NCI-H1092 treated with DMSO at 0.1 percent for 48 hours (cell line): ENCODE data around the gene FSD1.

Source experiments
- DNase-seq: peaks from one replicate; lab custom pipeline; 2025; lab: John Stamatoyannopoulos, UW

Gene FSD1

DNA sequence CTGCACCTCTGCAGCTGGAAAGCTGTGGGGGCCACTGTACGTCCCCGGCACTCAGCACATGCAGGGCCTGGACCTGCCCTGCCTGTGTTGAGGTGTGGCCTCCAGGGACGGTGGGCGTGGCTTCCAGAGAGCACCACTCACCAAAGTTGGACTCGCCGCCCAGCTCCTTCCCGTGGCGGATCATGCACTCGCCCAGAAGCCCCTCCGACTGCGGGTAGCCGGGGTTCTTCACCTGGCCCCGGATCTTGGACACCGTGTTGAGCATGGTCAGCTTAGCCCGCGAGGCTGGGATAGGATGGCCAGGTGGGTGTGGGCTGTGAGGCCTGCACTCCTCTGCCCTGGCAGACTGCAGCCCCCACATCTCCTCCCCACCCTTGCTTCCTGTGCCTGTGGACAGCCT, 60.9 kb downstream of the FSD1 start:
- DNase-seq: no peak

DNA sequence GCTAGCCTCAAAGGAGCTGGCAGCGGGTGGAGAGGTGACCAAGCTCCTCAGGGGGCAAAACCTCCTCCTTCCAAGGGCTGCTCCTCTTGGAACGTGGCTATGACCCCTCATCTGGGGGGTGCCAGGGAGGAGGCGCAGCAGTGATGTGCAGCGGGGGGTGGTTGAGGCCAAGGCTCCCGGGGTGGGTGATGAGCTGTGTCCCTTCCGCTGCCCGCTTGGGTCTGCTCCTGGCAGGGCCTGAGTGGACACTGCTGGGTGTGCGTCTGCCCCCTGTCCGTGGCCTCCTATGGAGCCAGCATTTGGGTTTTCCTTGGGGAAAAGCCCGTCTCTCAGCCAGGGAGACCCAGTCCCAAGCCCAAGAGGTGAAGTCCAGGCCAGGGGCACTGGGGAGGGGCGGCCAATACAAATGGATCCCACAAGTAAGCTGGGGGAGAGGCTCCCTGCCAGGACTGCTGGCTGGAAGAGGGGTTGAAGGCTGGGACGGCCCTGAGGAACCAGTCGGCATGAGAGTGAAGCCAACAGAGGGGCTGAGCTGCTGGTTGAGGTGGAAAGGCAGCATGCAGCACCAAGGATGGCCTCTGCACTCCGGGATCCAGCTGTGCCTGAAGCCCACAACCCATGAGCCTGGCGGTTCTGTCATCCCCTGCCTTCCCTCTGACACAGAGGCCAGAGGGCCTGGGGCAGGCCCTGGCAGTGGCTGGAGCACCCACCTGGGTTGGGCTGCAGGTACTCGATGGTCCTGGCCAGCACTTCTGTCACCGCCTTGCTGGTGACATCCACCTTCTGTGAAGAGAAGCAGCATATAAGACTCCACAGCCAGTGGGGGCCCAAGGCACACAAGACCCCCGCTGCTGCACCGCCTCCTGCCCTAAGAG, 61.6 kb downstream of the FSD1 start:
- DNase-seq: no peak

DNA sequence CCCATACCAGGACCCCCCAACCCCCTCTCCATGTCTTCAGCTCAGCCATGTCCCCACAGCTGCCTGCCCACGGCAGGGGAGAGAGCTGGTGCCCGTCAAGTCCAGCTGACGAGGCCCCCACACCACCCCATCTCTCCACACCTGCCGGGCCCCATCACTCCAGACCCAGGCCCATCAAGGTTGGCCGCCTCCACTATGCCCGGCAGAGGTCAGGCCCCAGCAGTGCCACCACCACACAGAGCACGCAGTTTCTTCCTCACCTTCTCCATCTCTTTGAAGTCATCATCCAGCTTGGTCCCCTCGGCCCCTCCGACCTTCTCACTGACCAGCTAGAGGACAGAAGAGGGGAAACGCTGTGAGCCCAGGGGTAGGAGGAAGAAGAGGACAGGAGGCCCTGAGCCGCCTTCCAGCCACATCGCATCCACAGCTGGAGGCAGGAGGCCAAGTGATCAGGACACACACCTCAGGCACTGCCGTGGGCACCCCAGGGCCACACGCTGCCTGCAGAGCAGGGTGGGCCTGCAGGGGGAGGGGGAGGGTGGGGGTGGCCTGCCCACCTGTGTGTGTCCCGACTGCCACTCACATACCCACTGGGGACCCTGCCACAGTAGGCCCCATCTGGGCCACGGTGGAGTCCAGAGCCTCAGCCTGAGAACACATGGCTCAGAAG, 62.4 kb downstream of the FSD1 start:
- DNase-seq: no peak

DNA sequence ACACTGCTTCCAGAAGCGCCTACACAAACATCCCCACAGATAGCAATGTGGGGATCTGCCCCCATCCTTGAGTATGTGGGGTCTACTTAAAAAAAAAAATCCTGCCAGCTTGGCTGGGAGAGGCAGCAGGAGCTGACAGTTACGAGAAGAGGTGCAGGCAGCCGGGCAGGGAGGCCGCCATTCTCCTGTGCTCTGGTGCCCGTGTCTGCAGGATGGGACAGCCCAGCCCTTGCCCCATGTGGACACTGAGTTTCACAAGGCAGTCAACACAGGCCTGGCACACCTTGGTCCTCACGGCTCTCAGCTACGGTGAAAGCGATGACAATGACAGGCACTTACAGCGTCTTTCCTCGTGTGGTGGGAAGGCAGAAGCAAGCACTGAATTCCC, 62.9 kb downstream of the FSD1 start:
- no peak for DNase-seq

GRCh38 chr19:4367781-4368127, 63.4 kb downstream of the FSD1 start:
- DNase-seq: no peak

GRCh38 chr19:4368128-4368820, 63.9 kb downstream of the FSD1 start:
- DNase-seq: no peak

DNA sequence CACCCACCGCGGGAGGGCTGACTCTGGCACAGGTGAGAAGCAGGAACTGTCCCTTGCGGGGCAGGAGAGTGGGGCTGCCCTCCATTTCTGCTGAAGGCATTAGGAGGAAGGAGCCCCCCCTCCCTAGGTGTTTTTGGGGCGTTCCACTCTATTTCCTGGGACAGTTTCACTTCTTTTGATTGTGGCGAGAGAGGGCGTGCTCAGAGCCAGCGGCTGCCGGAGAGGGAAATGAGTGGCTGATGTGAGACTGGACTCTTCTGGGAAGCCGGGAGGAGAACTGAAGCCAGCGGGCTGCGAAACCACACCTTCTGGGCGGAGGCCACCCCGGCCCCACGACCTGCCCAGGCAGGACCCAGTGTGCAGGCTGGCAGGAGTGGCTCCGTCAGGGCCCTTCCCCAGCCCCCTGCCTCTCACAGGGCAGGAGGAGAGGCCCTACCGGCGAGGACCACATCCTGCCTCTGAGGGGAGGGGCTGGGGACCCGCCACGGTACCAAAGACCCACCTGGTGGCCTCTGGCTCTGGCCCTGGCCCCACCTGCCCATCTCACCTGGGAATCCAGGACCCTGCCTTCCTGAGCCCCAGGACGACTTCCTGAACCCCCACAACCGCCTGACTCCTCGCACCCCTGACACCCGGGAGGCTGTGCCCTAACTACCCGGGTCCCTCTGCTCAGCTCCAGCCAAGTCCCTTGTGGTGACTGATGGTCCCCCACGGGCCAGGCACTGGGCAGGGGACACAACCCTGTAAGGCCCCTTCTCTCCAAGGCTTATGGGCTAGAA, 64.9 kb downstream of the FSD1 start:
- no peak for DNase-seq

GRCh38 chr19:4369888-4370260, 65.5 kb downstream of the FSD1 start:
- DNase-seq: no peak

GRCh38 chr19:4370418-4371041, 66.1 kb downstream of the FSD1 start:
- DNase-seq: no peak

GRCh38 chr19:4371247-4372164, 67.1 kb downstream of the FSD1 start:
- DNase-seq: no peak

GRCh38 chr19:4372165-4373012, 68.0 kb downstream of the FSD1 start:
- DNase-seq: no peak

DNA sequence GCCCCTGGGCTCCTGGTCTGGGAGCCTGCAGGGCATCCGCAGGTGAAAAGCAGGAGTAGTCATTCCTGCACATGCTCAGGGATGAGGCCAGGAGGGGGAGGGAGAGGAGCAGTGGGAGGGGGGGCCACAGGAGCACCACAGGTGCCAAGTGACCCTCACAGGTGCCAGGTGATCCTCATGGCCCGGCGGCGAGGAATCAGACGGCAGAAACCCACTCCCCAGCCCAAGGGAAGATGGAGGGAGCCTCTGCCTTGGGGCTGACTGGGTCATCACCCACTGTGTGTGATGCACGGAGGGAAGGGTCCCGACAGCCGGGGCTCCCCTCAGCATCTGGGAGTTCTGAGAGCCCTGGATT, 68.6 kb downstream of the FSD1 start:
- no peak for DNase-seq
